ENCODE measurements around the gene RAET1L. TPM values are rescaled to one million over a fixed set of nuclear protein-coding genes. Genes with fewer than 3 reads are reported as not detected.
"Not testable (repeated sequence)": the region's sequence is repeated elsewhere in the genome, so short reads cannot be mapped to it uniquely, and the experiment has no call there.

The RAET1L gene
- total RNA-seq: not detected

- peak in 1 of 3 donors; percentile 40 for DNase-seq (ENCODE audit: low read depth in 2 of 3, low spot score in 2 of 3)
These were observed at the start of gene RAET1L for GRCh38 chr6:150025201-150025917. TSS of gene RAET1L (minus strand) at chr6:150025532. CDS start at chr6:150025471, 61 bp downstream.

- DNase-seq (ENCODE audit: low read depth in 2 of 3, low spot score in 2 of 3): no peak
These were observed 49.7 kb upstream of the RAET1L start for GRCh38 chr6:150075034-150075421.

- DNase-seq (ENCODE audit: low read depth in 2 of 3, low spot score in 2 of 3): not testable (repeated sequence)
These were observed 49.2 kb upstream of the RAET1L start for GRCh38 chr6:150074396-150075033.

GRCh38 chr6:150072201-150072600 is 46.9 kb upstream of the RAET1L start:
- peak in 2 of 3 donors; percentile 24 to 66 for DNase-seq (ENCODE audit: low read depth in 2 of 3, low spot score in 2 of 3)

GRCh38 chr6:150070236-150070818 is 45.0 kb upstream of the RAET1L start:
- DNase-seq (ENCODE audit: low read depth in 2 of 3, low spot score in 2 of 3): no peak

GRCh38 chr6:150069706-150070105 is 44.4 kb upstream of the RAET1L start:
- DNase-seq (ENCODE audit: low read depth in 2 of 3, low spot score in 2 of 3): no peak

GRCh38 chr6:150068720-150069648 is 43.7 kb upstream of the RAET1L start, which contains the start of gene ULBP3:
TSS of gene ULBP3 (minus strand) at chr6:150069121. CDS start at chr6:150069066, 55 bp downstream.
- DNase-seq (ENCODE audit: low read depth in 2 of 3, low spot score in 2 of 3): peak; percentile 34 to 84 (median 75)

GRCh38 chr6:150068151-150068550 is 42.8 kb upstream of the RAET1L start:
- peak in 1 of 3 donors; percentile 27 for DNase-seq (ENCODE audit: low read depth in 2 of 3, low spot score in 2 of 3)

GRCh38 chr6:150065083-150065482 is 39.8 kb upstream of the RAET1L start:
- no peak for DNase-seq (ENCODE audit: low read depth in 2 of 3, low spot score in 2 of 3)

GRCh38 chr6:150063640-150064039 is 38.3 kb upstream of the RAET1L start:
- no peak for DNase-seq (ENCODE audit: low read depth in 2 of 3, low spot score in 2 of 3)

GRCh38 chr6:150059973-150060372 is 34.6 kb upstream of the RAET1L start:
- DNase-seq (ENCODE audit: low read depth in 2 of 3, low spot score in 2 of 3): not testable (repeated sequence)

GRCh38 chr6:150058986-150059385 is 33.7 kb upstream of the RAET1L start:
- no peak for DNase-seq (ENCODE audit: low read depth in 2 of 3, low spot score in 2 of 3)

GRCh38 chr6:150058231-150058792 is 33.0 kb upstream of the RAET1L start:
- DNase-seq (ENCODE audit: low read depth in 2 of 3, low spot score in 2 of 3): no peak

- DNase-seq (ENCODE audit: low read depth in 2 of 3, low spot score in 2 of 3): no peak
These were observed 32.2 kb upstream of the RAET1L start for GRCh38 chr6:150057501-150057951.

GRCh38 chr6:150056916-150057315 is 31.6 kb upstream of the RAET1L start:
- DNase-seq (ENCODE audit: low read depth in 2 of 3, low spot score in 2 of 3): no peak

GRCh38 chr6:150056156-150056555 is 30.8 kb upstream of the RAET1L start:
- DNase-seq (ENCODE audit: low read depth in 2 of 3, low spot score in 2 of 3): no peak

- no peak for DNase-seq (ENCODE audit: low read depth in 2 of 3, low spot score in 2 of 3)
These were observed 29.8 kb upstream of the RAET1L start for GRCh38 chr6:150055131-150055530.

- no peak for DNase-seq (ENCODE audit: low read depth in 2 of 3, low spot score in 2 of 3)
These were observed 28.1 kb upstream of the RAET1L start for GRCh38 chr6:150053450-150053849.

GRCh38 chr6:150050846-150051245 is 25.5 kb upstream of the RAET1L start:
- DNase-seq (ENCODE audit: low read depth in 2 of 3, low spot score in 2 of 3): no peak

- no peak for DNase-seq (ENCODE audit: low read depth in 2 of 3, low spot score in 2 of 3)
These were observed 22.8 kb upstream of the RAET1L start for GRCh38 chr6:150048099-150048498.

All from hematopoietic multipotent progenitor cell (in vitro differentiated cells).